Measurements from ENCODE around the gene FOXRED1. TPM values are rescaled to one million over a fixed set of nuclear protein-coding genes. Genes with fewer than 3 reads are reported as not detected.

Gene FOXRED1
- total and polyA plus RNA-seq, 2 of the 13 experiments (the other 11 are each of a cell fraction or from before 2014, with no cell fraction given): 29.6 to 42.9 TPM

DNA sequence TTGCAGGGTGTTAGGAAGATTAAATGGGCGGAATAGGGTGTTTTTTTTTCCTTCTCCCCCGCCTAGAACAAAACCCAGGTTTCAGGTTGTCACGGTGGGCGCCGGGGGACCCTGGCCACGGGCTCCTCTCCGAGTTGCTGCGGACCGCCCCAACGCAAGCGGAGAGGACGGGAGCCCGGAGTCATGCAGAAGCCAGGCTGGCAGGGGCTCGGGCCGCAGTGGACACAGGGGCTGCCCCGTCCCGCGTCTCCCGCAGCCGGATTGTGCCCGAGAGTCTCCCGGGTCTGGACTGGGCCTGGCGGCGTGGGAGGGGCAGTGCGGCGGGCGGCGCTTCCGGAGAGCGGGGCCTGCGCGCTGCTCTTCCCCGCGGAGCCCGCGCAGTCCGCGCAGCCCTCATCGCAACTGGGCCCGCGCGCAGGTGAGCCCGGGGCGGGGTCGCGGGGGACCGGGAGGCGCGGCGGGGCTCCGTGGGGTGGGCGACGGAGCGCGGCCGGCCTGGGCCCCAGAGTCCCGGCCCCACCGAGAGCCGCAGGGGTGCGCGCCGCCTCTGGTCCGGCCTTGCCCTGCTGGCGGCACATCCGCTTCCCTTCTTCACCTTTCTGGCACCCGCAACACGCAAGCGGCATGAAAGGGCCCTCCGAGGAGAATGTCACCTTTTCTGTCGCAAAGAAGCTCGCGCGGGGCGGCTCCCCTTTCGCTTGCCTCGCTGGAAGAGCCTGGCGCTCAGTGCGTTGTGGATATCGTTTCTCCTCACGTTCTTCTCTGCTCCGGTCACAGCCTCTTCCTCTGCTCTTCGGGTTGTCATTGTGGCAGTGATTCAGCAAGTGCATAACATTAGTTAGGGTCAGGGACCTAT lies 14.0 kb downstream of the FOXRED1 start, which contains the start of gene TIRAP (continued):
- TF ChIP-seq, protein P1, sequence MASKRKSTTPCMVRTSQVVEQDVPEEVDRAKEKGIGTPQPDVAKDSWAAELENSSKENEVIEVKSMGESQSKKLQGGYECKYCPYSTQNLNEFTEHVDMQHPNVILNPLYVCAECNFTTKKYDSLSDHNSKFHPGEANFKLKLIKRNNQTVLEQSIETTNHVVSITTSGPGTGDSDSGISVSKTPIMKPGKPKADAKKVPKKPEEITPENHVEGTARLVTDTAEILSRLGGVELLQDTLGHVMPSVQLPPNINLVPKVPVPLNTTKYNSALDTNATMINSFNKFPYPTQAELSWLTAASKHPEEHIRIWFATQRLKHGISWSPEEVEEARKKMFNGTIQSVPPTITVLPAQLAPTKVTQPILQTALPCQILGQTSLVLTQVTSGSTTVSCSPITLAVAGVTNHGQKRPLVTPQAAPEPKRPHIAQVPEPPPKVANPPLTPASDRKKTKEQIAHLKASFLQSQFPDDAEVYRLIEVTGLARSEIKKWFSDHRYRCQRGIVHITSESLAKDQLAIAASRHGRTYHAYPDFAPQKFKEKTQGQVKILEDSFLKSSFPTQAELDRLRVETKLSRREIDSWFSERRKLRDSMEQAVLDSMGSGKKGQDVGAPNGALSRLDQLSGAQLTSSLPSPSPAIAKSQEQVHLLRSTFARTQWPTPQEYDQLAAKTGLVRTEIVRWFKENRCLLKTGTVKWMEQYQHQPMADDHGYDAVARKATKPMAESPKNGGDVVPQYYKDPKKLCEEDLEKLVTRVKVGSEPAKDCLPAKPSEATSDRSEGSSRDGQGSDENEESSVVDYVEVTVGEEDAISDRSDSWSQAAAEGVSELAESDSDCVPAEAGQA (IDR thresholded peaks at IDR 0.05; ENCODE audit: low read depth): no peak
- TF ChIP-seq, protein P1 (CRISPR knock-in tag; IDR thresholded peaks at IDR 0.05; ENCODE audit: borderline replicate concordance): no peak
- TF ChIP-seq ETV5 (CRISPR knock-in tag; IDR thresholded peaks at IDR 0.05; ENCODE audit: borderline replicate concordance) (peak; percentile 83), DR1 (CRISPR knock-in tag; IDR thresholded peaks at IDR 0.05) (peak; percentile 55), ZNF230 (CRISPR knock-in tag; IDR thresholded peaks at IDR 0.05) (no peak), ZNF777 (CRISPR knock-in tag; IDR thresholded peaks at IDR 0.05) (no peak; the same call in 1 of the 2 replicates), ZNF569 (CRISPR knock-in tag; IDR thresholded peaks at IDR 0.05; ENCODE audit: borderline replicate concordance) (no peak), ZEB1 (IDR thresholded peaks at IDR 0.05; ENCODE audit: insufficient replicate concordance, low read depth) (no peak), KLF13 (CRISPR knock-in tag; IDR thresholded peaks at IDR 0.05) (0 out of 2 replicates have a peak, but pooled peaks have one; percentile 60), NAIF1 (CRISPR knock-in tag; IDR thresholded peaks at IDR 0.05; ENCODE audit: borderline replicate concordance) (peak; percentile 70; the same call in 1 of the 2 replicates), RAD21 (CRISPR knock-in tag; IDR thresholded peaks at IDR 0.05) (no peak), SMYD3 (CRISPR knock-in tag; IDR thresholded peaks at IDR 0.05) (0 out of 2 replicates have a peak, but pooled peaks have one; percentile 54), SRY (CRISPR knock-in tag; IDR thresholded peaks at IDR 0.05) (peak; percentile 66; the same call in 1 of the 2 replicates), ZNF160 (CRISPR knock-in tag; IDR thresholded peaks at IDR 0.05) (peak; percentile 84; the same call in 1 of the 2 replicates), HIVEP1 (CRISPR knock-in tag; IDR thresholded peaks at IDR 0.05) (no peak; the same call in 1 of the 2 replicates)
- TF ChIP-seq, protein P2, sequence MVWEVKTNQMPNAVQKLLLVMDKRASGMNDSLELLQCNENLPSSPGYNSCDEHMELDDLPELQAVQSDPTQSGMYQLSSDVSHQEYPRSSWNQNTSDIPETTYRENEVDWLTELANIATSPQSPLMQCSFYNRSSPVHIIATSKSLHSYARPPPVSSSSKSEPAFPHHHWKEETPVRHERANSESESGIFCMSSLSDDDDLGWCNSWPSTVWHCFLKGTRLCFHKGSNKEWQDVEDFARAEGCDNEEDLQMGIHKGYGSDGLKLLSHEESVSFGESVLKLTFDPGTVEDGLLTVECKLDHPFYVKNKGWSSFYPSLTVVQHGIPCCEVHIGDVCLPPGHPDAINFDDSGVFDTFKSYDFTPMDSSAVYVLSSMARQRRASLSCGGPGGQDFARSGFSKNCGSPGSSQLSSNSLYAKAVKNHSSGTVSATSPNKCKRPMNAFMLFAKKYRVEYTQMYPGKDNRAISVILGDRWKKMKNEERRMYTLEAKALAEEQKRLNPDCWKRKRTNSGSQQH (CRISPR knock-in tag; IDR thresholded peaks at IDR 0.05; ENCODE audit: low read depth): 0 out of 2 replicates have a peak, but pooled peaks have one; percentile 27
- TF ChIP-seq, protein P3, sequence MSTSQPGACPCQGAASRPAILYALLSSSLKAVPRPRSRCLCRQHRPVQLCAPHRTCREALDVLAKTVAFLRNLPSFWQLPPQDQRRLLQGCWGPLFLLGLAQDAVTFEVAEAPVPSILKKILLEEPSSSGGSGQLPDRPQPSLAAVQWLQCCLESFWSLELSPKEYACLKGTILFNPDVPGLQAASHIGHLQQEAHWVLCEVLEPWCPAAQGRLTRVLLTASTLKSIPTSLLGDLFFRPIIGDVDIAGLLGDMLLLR (CRISPR knock-in tag; IDR thresholded peaks at IDR 0.05): 0 out of 2 replicates have a peak, but pooled peaks have one; percentile 36
- TF ChIP-seq, protein P4, sequence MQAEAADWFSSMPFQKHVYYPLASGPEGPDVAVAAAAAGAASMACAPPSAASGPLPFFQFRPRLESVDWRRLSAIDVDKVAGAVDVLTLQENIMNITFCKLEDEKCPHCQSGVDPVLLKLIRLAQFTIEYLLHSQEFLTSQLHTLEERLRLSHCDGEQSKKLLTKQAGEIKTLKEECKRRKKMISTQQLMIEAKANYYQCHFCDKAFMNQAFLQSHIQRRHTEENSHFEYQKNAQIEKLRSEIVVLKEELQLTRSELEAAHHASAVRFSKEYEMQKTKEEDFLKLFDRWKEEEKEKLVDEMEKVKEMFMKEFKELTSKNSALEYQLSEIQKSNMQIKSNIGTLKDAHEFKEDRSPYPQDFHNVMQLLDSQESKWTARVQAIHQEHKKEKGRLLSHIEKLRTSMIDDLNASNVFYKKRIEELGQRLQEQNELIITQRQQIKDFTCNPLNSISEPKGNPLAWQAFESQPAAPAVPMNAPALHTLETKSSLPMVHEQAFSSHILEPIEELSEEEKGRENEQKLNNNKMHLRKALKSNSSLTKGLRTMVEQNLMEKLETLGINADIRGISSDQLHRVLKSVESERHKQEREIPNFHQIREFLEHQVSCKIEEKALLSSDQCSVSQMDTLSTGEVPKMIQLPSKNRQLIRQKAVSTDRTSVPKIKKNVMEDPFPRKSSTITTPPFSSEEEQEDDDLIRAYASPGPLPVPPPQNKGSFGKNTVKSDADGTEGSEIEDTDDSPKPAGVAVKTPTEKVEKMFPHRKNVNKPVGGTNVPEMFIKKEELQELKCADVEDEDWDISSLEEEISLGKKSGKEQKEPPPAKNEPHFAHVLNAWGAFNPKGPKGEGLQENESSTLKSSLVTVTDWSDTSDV (CRISPR knock-in tag; IDR thresholded peaks at IDR 0.05): peak; percentile 58; the same call in 1 of the 2 replicates

All from HepG2 (cell line).